Measurements from ENCODE around the gene PLXNA2.

PLXNA2 gene

DNA sequence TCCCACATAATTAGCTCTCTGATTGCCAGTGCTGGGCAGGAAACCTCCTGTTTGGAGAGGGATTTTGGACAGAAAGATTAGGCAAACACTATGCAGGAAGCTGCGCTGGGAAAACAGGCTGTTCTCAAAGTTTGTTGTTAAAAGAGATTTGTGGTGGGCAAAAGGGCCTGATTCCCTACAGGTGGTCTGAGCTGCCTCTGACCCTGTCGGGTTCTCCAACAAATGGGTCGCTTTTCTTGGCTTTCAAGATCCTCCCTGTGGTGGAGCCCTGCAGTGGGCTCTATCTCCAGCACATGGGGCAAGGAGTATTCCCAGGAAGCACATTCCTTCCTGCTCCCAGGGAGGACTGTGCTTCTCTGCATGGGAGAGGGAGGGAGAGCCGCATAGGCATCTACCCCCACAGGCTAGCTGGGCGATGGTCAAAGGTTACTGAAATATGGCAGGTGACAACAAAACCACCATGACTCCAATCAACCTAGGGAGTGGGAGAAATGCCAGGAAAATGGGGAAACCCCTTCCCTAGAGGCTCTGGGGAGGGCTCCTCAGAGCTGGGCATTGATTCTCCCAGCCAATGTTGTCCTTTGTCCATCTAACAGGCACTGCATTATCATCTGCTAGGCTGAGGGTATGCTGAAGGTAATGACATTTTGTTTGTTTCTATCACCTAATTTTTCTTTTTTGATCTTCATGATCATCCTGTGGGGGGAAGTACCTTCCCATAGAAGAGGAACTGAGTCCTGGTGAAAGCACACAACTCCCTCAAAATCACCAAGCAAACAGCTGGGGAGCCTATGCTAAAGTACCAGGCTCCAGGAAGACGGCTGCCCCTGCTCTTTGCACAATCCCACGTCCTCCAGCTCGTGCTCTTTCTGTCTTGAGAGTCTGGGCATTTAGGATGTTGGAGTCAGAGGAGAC is 85.3 kb downstream of the PLXNA2 start:
- no peak for DNase-seq

DNA sequence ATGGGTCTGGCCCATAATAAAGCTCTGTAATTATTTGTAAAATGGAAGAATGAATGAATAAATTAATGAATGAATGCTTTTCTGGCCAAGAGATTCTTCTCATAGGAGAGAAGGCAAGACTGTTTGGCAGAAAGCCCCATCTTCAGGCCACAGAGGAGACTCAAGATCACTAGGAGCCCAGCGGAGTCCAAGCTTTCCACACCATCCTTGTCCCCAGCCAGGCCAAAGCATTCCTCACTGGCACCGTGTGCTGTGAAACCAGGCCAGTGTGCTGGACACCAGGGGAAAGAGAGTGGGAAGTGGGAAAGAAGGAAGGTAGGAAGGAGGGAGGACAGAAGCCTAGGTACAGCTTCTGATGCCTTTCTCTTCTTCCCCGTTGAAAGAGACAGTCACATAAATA is 86.4 kb downstream of the PLXNA2 start:
- no peak for DNase-seq

DNA sequence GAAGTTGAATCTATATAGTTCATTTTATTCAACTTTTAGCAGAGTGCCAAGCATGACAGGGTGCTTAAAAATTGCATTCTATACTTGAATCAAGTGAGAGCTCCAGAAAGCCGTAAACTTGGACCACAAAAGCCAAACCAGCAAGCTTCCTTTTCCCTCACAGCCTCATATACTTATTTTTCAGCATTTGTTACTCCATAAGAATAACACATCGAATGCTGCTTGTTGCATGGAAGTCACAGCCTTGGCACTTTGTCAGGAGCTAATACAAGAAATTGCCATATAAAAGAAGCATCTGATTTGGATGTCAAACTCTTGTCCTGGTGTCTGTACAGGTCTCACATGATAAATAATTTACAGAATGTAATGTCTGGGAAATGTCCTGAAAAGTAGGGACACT is 87.4 kb downstream of the PLXNA2 start:
- DNase-seq, result no peak

DNA sequence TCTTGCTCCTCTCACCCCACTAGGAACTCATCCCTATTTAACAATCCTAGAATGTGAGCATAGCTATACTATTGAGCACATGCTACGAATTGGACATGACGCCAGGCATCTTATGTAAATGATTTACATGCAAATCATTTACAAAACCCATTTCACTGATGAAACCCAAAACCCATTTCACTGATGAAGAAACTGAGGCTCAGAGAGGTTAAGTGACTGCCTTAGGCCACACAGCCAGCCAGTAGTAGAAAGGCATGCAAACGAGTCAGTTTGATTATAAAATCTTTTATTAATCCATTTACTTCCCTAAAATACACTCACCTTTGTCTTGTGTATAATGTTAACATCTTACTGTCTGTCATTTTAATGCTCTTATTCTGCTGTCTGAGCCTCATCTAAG is 87.9 kb downstream of the PLXNA2 start:
- DNase-seq, result no peak

DNA sequence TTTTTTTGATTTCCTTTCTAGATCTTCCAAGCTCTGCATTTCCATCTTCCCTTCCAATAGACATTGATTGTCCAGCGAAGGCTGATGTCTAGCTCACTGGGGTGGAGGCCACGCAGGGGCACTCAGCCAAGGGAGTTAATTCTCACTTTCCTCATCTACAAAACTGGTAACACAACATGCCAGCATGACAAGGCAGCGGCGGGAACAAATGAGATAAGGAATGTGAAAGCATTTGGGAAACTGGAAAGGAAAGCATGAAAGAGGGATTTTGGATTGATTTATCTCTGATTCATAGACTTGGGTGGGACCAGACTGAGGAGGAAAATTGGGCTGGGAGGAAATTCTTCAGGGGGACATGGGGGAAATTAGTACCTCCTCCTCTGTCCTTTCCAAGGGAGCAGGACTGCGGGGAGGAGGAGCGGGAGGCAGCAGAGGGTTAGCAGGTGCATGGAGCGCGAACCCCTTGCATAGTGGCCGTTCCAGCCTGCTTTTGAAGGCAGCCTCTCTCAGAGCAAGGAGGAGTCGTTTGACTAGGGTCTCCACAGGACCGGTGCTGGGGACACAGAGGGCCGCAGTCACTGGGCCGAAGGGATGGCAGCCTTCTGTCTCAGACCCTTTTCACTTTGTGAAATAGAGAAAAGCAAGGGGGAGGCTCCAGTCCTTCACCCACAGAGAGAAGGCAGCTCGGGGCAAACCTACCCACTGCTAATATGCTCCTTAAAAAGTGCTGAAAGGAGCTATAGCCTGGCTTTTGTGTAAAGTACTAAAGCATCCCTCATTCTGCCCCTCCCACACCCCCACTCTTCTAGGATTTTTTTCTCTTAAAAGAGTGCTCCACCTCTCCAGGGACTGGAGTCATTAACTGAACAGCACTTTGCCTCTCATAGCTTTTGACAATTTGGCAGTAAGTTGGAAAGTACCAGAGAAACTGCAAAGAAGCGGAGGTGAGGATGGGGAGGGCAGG is 89.2 kb downstream of the PLXNA2 start:
- no peak for DNase-seq

DNA sequence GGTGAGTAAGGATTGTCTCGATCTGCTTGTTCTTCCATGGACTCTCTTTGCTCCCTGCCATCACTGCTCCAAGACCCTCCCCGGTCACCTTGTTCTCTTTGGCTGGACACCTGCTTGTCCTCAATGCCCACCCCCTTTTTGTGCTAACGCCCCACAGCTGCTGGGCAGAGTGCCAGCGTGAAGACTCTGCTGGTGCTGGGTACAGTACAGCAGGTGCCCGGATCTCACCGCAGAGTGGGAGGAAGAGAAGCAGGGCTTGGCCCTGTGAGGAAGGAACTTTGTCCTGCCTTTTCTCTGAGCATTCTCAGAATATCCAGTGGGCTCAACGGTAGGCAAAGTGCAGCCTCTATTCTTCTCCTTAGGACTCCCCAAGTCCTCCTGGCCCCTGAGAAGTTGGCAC is 90.1 kb downstream of the PLXNA2 start:
- no peak for DNase-seq

DNA sequence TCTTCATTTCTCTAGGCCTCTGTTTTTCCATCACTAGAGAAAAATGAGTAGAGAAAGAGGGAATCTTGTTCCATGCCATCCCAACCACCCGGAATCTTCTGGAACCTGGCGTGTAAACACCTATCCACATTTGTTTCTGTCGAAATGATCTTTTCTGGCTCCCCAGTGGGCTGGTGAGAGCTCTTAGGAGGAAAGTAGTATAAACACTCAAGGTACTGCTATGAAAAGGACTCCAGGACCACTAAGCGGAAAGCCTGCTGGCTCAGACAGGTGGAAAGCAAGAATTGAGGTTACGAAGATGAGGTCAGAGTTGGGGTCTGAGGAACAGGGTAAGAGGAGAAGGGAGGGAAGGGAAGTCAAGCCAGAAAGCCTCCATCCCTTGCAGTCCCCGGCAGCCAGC is 90.8 kb downstream of the PLXNA2 start:
- no peak for DNase-seq

GRCh38 chr1:208151728-208152598 is 92.2 kb downstream of the PLXNA2 start:
- no peak for DNase-seq

DNA sequence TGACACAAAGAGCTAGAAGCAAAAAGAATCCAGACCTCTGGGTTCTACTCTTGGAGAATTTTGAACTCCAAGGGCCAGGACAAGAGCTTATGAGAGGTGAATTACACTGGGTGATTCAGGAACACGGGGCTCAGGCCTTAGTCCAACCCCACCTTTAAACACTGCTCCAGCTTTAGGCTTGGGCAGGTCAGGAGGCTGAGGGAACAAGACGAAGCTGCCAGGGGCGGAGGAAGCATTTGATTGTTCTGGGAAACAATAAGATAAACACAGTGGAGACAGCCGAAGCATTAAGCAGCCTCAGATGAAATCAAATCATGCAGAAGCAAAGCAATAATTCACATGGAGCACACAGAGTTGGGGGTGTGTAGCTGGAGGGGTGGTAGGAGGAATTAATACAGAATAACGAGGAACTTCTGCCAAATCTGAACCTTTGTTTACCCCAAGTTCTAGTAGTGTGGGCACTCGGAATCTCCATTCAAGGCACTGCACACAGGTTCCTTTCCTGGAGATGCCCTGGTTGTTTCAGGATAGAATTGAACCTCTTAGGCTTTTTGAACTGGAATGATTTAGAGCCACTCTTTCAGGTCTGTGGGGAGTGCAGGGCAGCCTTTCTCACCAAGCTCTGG is 93.2 kb downstream of the PLXNA2 start:
- DNase-seq, result no peak

DNA sequence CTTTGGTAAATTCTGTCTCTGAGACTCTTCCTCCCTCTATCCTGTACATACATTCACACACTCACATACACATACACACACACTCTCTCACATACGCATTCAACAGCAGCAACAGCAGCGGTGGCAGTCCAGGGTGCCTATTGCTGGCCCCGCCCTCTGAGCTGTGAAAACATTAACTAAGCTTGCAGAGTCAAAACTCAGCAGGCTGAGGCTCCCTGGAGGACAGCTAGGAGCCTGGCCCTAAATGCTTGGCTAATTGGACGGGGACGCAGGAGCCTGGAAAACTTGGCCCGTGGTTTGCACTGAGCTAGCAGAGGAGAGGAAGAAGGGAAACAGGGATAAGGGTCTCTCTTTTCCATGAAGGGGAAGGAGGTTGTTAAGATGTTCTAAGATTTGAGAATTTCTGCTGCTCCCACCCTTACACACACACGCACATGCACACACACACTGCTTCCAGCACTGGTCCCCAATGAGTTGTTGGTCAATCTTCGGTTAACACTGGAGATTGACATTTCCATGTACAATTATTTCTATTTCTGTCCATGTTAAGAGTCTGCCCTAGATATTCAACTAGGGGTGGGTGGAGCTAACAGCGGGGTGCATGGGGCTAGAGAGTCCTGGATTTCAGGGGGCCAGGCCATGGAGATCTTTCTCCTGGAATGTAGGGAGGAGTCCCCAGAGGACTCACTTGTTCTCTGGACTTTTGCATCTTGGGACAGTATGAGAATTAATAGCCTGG is 94.2 kb downstream of the PLXNA2 start:
- no peak for DNase-seq

DNA sequence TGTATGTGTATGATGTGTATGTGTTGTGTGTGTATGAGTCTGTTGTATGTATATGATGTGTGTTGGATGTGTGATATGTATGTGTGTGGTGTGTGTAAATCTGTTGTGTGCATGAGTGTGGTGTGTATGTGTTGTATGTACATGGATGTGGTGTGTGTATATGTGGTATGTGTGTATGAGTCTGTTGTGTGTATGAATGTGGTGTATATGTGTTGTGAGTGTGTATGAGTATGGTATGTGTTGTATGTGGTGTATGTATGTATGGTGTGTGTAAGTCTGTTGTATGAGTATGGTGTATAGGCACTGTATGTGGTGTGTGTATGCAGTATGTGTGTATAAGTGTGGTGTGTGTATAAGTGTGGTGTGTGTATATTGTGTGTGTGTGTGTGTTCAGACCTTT is 95.0 kb downstream of the PLXNA2 start:
- no peak for DNase-seq

GRCh38 chr1:208148380-208148779 is 95.8 kb downstream of the PLXNA2 start:
- no peak for DNase-seq

DNA sequence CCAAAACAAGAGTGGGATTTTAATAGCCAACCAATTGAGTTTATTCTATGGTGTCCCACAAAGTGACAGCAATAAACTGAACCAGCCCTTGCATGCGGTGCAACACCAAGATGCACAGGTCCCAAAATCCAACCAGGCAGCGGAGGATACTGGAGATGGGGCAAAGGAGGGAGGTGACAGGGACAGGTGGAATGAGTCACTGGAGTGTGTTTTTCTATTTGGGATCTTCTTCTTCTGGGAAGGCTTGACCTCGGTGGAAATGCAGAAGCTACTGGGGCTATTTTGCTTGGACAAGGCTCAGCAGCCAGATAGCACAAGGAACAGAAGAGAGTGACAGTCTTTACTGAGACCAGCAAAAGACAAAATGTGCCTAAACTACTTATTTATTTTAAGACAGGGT is 97.5 kb downstream of the PLXNA2 start:
- DNase-seq, result no peak

GRCh38 chr1:208145167-208145566 is 99.0 kb downstream of the PLXNA2 start:
- DNase-seq, result no peak

GRCh38 chr1:208142590-208143382 is 101.4 kb downstream of the PLXNA2 start:
- DNase-seq, result no peak

DNA sequence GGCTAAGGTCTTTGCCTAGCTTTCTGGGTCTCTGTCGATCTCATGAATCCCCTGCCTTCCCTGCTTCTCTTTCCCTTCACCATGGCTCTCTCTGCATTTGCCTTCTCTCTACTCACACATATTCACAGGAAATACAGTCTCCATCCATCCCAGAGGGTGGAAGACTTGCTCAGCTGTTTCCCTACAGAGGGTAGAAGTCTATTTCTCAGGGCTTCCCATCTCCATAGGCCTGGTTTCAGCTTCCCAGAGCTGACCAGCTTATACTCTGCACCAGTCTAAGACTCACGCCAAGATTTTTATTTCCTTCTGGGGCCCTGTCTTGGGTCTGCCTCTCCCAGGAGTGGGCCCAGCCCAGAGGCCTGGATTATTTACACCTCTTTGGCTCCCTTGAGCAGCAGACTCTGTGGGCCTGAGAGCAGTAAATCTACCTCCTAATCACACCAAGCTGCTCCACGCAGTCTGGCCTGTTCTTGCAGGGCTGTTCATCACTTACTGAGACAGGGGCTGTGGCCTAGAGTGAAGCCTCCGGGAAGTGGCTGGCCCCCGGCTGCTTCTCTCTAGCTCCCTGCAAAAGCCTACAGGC is 102.5 kb downstream of the PLXNA2 start:
- no peak for DNase-seq

- no peak for DNase-seq
Measured at GRCh38 chr1:208139434-208140045, 104.6 kb downstream of the PLXNA2 start.

DNA sequence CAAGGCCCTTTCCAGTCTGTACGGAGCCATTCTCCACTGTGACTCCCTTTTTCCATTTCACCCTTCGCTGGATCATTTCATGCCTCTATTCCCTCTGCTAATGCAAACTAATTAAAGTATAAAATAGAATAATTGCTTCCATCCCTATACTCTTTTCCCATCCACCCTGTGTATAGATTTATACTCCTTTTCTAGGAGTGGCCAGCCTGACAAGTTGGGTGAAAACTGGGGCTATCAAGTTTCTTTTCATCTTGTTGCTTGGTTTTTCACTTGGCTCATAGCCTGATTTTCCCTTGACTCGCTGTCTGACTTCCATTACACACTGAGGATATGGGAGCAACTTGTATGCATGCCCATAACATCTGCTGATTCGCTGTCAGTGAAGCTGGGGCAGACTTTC is 107.0 kb downstream of the PLXNA2 start:
- no peak for DNase-seq

- no peak for DNase-seq
Measured at GRCh38 chr1:208136459-208137182, 107.6 kb downstream of the PLXNA2 start.
